HEK293 (cell line): ENCODE measurements around the gene BLVRA.

Experiments used
- CTCF ChIA-PET: fragments of 350-600 bp; formaldehyde crosslinking; extraction: SDS; loops from one replicate; lab custom pipeline; 2021; ENCODE audit warnings: antibody characterized with exemption; lab: Yijun Ruan, JAX
- POLR2A ChIA-PET: fragments of 300-600 bp; formaldehyde crosslinking; extraction: SDS; loops from one replicate; lab custom pipeline; 2020; ENCODE audit warnings: antibody characterized with exemption, inconsistent platforms; lab: Yijun Ruan, JAX
- H3K27ac ChIP-seq: fragments of 200-500 bp; sonication (Bioruptor generic); 2 replicates; pipeline ENCODE4 v1.5.1; 2014; ENCODE audit warnings: low read depth, low read length, control low read depth, inconsistent platforms; ENCODE audit errors: extremely low read depth
- H3K36me3 ChIP-seq, 2 experiments: fragments of 200-500 bp in 1 of 2; sonication (Bioruptor generic) in 1 of 2; 1 replicate in 1 of 2; 2 replicates in 1 of 2; pipeline ENCODE4 v1.5.1; 2014 to 2017; ENCODE audit warnings: inconsistent platforms in 2 of 2, low read length in 2 of 2; ENCODE audit not compliant: control insufficient read depth in 2 of 2, insufficient read depth in 1 of 2
- H3K4me1 ChIP-seq: fragments of 200-500 bp; sonication (Bioruptor generic); 2 replicates; pipeline ENCODE4 v1.5.1; 2014; ENCODE audit warnings: mild to moderate bottlenecking, low read length, inconsistent platforms; ENCODE audit not compliant: control insufficient read depth, insufficient read depth
- H3K4me3 ChIP-seq: 2 replicates; pipeline ENCODE4 v1.5.1; 2011; ENCODE audit warnings: low read depth, mild to moderate bottlenecking, control low read depth, low read length, moderate library complexity
- H3K9me3 ChIP-seq: fragments of 200-500 bp; sonication (Bioruptor generic); 2 replicates; pipeline ENCODE4 v1.5.1; 2014; ENCODE audit warnings: low read depth, low read length, inconsistent platforms; ENCODE audit not compliant: control insufficient read depth, insufficient read depth
- KLF9 ChIP-seq: fragments of 450-650 bp; formaldehyde crosslinking; IDR thresholded peaks from 2 replicates; pipeline ENCODE4 v1.5.1; 2016; ENCODE audit warnings: missing biosample characterization, missing genetic modification characterization, low read depth
- PRDM1 ChIP-seq: fragments of 450-650 bp; formaldehyde crosslinking; IDR thresholded peaks from 2 replicates; pipeline ENCODE4; 2016; ENCODE audit warnings: missing biosample characterization, missing genetic modification characterization
- SALL2 ChIP-seq: fragments of 450-650 bp; formaldehyde crosslinking; IDR thresholded peaks from 2 replicates; pipeline ENCODE4 v1.5.0; 2017; ENCODE audit warnings: missing biosample characterization, mild to moderate bottlenecking, missing genetic modification characterization, borderline replicate concordance
- YY1 ChIP-seq: fragments of 450-650 bp; formaldehyde crosslinking; IDR thresholded peaks from 2 replicates; pipeline ENCODE4 v1.5.1; 2018; ENCODE audit warnings: missing biosample characterization, missing genetic modification characterization
- ZBTB10 ChIP-seq: fragments of 450-650 bp; formaldehyde crosslinking; IDR thresholded peaks from 2 replicates; pipeline ENCODE4 v1.5.1; 2016; ENCODE audit warnings: missing biosample characterization, missing genetic modification characterization
- ZIC2 ChIP-seq: fragments of 450-650 bp; formaldehyde crosslinking; IDR thresholded peaks from 2 replicates; pipeline ENCODE4 v1.5.1; 2016; ENCODE audit warnings: missing biosample characterization, missing genetic modification characterization
- ZNF10 ChIP-seq: fragments of 450-650 bp; formaldehyde crosslinking; IDR thresholded peaks from 2 replicates; pipeline ENCODE4 v1.5.1; 2017; ENCODE audit warnings: missing biosample characterization, missing genetic modification characterization
- ZNF121 ChIP-seq: fragments of 450-650 bp; formaldehyde crosslinking; IDR thresholded peaks from 2 replicates; pipeline ENCODE4 v1.5.1; 2016; ENCODE audit warnings: missing biosample characterization, missing genetic modification characterization
- ZNF140 ChIP-seq: fragments of 450-650 bp; formaldehyde crosslinking; IDR thresholded peaks from 2 replicates; pipeline ENCODE4 v1.5.1; 2016; ENCODE audit warnings: missing biosample characterization, missing genetic modification characterization
- ZNF157 ChIP-seq: fragments of 450-650 bp; formaldehyde crosslinking; IDR thresholded peaks from 2 replicates; pipeline ENCODE4 v1.5.1; 2016; ENCODE audit warnings: missing biosample characterization, missing genetic modification characterization
- ZNF184 ChIP-seq: fragments of 450-650 bp; IDR thresholded peaks from 2 replicates; pipeline ENCODE4 v1.5.1; 2018; ENCODE audit warnings: missing biosample characterization, mild to moderate bottlenecking, missing genetic modification characterization
- ZNF26 ChIP-seq: fragments of 450-650 bp; formaldehyde crosslinking; IDR thresholded peaks from 2 replicates; pipeline ENCODE4 v1.5.1; 2016; ENCODE audit warnings: missing biosample characterization, missing genetic modification characterization
- ZNF311 ChIP-seq: fragments of 450-650 bp; formaldehyde crosslinking; IDR thresholded peaks from 2 replicates; pipeline ENCODE4 v1.5.1; 2017; ENCODE audit warnings: missing biosample characterization, missing genetic modification characterization, borderline replicate concordance
- ZNF350 ChIP-seq: fragments of 450-650 bp; formaldehyde crosslinking; IDR thresholded peaks from 2 replicates; pipeline ENCODE4 v1.5.0; 2017; ENCODE audit warnings: missing biosample characterization, mild to moderate bottlenecking, missing genetic modification characterization
- ZNF354C ChIP-seq: fragments of 450-650 bp; formaldehyde crosslinking; IDR thresholded peaks from 2 replicates; pipeline ENCODE4 v1.5.1; 2016; ENCODE audit warnings: missing biosample characterization, missing genetic modification characterization, low read depth, borderline replicate concordance
- ZNF548 ChIP-seq: fragments of 450-650 bp; formaldehyde crosslinking; IDR thresholded peaks from 2 replicates; pipeline ENCODE4 v1.5.1; 2016; ENCODE audit warnings: missing biosample characterization, missing genetic modification characterization
- ZNF560 ChIP-seq: fragments of 450-650 bp; formaldehyde crosslinking; IDR thresholded peaks from 2 replicates; pipeline ENCODE4 v1.5.1; 2017; ENCODE audit warnings: missing biosample characterization, missing genetic modification characterization, borderline replicate concordance
- ZNF626 ChIP-seq: fragments of 450-650 bp; sonication (Bioruptor Pico); formaldehyde crosslinking; IDR thresholded peaks from 2 replicates; pipeline ENCODE4 v1.5.1; 2018; ENCODE audit warnings: missing biosample characterization, missing genetic modification characterization, inconsistent platforms
- ZNF701 ChIP-seq: fragments of 450-650 bp; formaldehyde crosslinking; IDR thresholded peaks from 2 replicates; pipeline ENCODE4 v1.5.1; 2016; ENCODE audit warnings: missing biosample characterization, missing genetic modification characterization
- ZNF777 ChIP-seq: fragments of 450-650 bp; formaldehyde crosslinking; IDR thresholded peaks from 2 replicates; pipeline ENCODE4 v1.5.1; 2017; ENCODE audit warnings: missing biosample characterization, missing genetic modification characterization, borderline replicate concordance
- TF ChIP-seq, protein P1 (sequence below): fragments of 450-650 bp; formaldehyde crosslinking; IDR thresholded peaks from 2 replicates; pipeline ENCODE4 v1.5.1; 2016; ENCODE audit warnings: missing biosample characterization, missing genetic modification characterization

The BLVRA gene

DNA sequence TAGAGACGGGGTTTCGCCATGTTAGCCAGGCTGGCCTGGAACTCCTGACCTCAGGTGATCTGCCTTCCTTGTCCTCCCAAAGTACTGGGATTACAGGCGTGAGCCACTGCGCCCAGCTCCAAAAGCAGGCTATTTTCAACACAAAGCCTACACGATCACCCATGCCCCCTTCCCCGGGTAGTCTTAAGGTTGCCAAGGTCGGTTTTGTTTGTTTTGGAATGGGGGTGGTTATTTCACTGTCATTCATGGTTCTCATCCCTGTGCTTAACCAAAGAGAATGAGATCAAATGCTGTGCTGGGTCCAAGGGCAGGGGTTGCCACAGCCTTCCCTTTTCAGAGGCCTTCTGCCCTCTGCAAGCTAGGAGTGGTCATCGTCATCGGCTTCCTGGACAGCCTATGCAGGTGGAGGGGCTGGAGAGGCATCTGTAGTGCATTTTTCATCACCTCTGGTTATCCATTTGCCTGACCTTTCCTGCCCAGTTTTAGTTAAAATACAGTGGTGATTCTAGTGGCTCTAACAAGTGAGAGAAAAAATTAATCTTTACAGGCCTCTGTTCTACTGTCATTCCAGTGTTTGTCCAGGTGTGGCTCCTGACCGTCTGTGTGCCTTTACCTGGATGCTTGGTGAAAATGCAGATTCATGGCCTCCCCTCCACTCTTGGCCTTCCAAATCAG is 11.4 kb downstream of the BLVRA start:
- Histone ChIP-seq H3K27ac (no peak overlapping the region), H3K9me3 (no peaks in the 10 kb centered on the region), H3K36me3 (peaks cover 0 to 21% of the 10 kb centered on the region in 2 experiments; a peak in 1 of 3 replicates), H3K4me1 (peaks cover 7% of the 10 kb centered on the region; the same call in 1 of the 2 replicates), H3K4me3 (no peak overlapping the region)
- POLR2A ChIA-PET: no interaction called here
- CTCF ChIA-PET: no interaction called here
- TF ChIP-seq ZNF157 (tag by site-specific recombination) (no peak), ZNF26 (tag by site-specific recombination) (no peak), ZNF626 (tag by site-specific recombination) (no peak), KLF9 (tag by site-specific recombination) (no peak), ZNF560 (tag by site-specific recombination) (no peak), ZNF354C (tag by site-specific recombination) (no peak), ZNF548 (no peak), ZNF10 (tag by site-specific recombination) (no peak), ZNF311 (no peak)
- TF ChIP-seq, protein P1, sequence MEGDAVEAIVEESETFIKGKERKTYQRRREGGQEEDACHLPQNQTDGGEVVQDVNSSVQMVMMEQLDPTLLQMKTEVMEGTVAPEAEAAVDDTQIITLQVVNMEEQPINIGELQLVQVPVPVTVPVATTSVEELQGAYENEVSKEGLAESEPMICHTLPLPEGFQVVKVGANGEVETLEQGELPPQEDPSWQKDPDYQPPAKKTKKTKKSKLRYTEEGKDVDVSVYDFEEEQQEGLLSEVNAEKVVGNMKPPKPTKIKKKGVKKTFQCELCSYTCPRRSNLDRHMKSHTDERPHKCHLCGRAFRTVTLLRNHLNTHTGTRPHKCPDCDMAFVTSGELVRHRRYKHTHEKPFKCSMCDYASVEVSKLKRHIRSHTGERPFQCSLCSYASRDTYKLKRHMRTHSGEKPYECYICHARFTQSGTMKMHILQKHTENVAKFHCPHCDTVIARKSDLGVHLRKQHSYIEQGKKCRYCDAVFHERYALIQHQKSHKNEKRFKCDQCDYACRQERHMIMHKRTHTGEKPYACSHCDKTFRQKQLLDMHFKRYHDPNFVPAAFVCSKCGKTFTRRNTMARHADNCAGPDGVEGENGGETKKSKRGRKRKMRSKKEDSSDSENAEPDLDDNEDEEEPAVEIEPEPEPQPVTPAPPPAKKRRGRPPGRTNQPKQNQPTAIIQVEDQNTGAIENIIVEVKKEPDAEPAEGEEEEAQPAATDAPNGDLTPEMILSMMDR (tag by site-specific recombination): no peak

GRCh38 chr7:43771128-43771527 is 12.6 kb downstream of the BLVRA start:
- no peak for TF ChIP-seq ZNF701 (tag by site-specific recombination)
- TF ChIP-seq PRDM1 (tag by site-specific recombination): 0 out of 2 replicates have a peak, but pooled peaks have one; percentile 37
- TF ChIP-seq, all 188 proteins: peak for 1
- H3K9me3 ChIP-seq: no peaks in the 10 kb centered on the region
- H3K4me1 ChIP-seq: 0 out of 2 replicates have a peak, but pooled peaks cover 3% of the 10 kb centered on the region
- H3K27ac ChIP-seq: no peak overlapping the region
- ChIA-PET CTCF (interaction anchor here (0.6 kb wide), 1 partner anchor 830 kb away, joined by 3 read pairs; no protein-coding TSS in a partner anchor), POLR2A (interaction anchor here (0.6 kb wide), 1 partner anchor 73 kb away, joined by 3 read pairs; no protein-coding TSS in a partner anchor)
- no peak overlapping the region for H3K4me3 ChIP-seq
- H3K36me3 ChIP-seq: peaks cover 0 to 21% of the 10 kb centered on the region in 2 experiments; a peak in 1 of 3 replicates

GRCh38 chr7:43771573-43771972 is 13.1 kb downstream of the BLVRA start:
- CTCF ChIA-PET: no interaction called here
- no peak overlapping the region for H3K27ac ChIP-seq

More at GRCh38 chr7:43771573-43771972, 13.1 kb downstream of the BLVRA start:
- Histone ChIP-seq H3K4me3 (no peak overlapping the region), H3K9me3 (no peaks in the 10 kb centered on the region), H3K4me1 (0 out of 2 replicates have a peak, but pooled peaks cover 3% of the 10 kb centered on the region), H3K36me3 (peaks cover 0 to 21% of the 10 kb centered on the region in 2 experiments; a peak in 1 of 3 replicates)
- POLR2A ChIA-PET: interaction anchor here (0.6 kb wide), 1 partner anchor 73 kb away, joined by 3 read pairs; no protein-coding TSS in a partner anchor
- TF ChIP-seq ZIC2 (tag by site-specific recombination) (no peak), ZBTB10 (tag by site-specific recombination) (no peak), ZNF184 (tag by site-specific recombination) (no peak), YY1 (tag by site-specific recombination) (no peak), SALL2 (tag by site-specific recombination) (no peak), ZNF140 (no peak), ZNF121 (tag by site-specific recombination) (no peak), ZNF777 (tag by site-specific recombination) (no peak), ZNF350 (no peak)
